ENCODE data around the gene UBE2E2.
"Not testable (repeated sequence)": the region's sequence is repeated elsewhere in the genome, so short reads cannot be mapped to it uniquely, and the experiment has no call there.

Gene UBE2E2

DNA sequence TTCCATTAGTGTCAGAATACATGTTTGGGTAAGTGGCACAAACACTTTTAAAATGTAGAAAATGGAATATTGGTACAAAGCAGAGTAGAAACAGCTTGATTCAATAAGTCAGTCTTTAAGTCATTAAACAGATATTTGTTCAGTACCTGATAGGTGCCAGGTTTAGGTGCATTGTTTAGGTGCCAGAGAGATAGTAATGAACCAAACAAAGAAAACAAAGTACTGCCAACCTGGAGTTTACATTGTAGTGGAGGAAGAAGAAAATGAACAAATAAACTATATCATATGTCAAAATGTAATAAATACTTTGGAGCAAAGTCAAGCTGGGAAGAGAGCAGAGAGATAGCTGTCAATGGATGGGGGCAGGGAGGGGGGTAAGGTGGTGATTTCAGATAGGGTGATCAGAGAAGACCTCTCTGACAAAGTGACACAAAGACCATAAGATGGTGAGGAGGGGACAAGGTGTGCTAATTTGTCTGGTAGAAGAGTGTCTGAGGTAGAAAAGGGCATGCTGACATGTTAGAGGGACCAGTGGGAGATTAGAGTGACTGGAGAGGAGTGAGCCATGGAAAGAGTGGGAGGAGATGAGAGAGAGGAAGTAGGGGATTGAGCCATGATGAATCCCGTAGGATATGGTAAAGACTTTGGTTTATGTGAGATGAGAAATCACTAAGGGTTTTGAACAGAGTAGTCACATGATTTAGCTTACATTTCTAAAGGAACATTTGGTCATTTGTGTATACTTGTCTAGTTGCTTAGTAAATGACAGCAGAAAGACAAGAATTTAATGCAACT, 128.2 kb downstream of the UBE2E2 start:
- no peak for DNase-seq

DNA sequence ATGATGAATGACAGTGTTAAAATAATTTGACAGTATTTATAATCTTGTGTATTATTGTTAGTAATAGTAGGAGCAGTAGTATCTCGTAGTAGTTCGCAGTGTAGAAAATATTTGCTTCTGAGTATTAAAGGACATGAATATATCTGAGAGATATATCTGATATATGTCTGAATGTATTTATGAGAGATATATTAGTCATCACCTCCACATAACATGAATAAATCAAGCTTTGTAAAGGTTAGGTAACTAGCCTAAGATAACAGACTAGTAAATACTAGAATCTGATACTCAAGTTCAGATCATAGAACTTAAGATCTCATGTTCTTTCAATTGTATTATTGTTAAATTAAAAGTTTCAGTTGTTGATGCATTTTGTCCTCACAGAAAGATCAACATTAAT, 130.5 kb downstream of the UBE2E2 start:
- DNase-seq, result no peak

DNA sequence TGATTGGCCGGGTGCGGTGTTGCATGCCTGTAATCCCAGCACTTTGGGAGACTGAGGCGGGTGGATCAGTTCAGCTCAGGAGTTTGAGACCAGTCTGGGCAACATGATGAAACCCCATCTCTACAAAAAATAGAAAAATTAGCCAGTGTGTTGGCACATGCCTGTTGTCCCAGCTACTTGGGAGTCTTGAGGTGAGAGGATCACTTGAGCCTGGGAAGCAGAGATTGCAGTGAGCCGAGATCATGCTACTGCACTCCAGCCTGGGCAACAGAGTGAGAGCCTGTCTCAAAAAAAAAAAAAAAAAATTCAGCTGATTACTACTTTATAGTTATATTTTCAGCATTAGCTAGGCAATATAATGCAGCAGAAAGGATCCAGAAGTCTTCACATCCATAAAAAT, 133.7 kb downstream of the UBE2E2 start:
- not testable (repeated sequence) for DNase-seq

DNA sequence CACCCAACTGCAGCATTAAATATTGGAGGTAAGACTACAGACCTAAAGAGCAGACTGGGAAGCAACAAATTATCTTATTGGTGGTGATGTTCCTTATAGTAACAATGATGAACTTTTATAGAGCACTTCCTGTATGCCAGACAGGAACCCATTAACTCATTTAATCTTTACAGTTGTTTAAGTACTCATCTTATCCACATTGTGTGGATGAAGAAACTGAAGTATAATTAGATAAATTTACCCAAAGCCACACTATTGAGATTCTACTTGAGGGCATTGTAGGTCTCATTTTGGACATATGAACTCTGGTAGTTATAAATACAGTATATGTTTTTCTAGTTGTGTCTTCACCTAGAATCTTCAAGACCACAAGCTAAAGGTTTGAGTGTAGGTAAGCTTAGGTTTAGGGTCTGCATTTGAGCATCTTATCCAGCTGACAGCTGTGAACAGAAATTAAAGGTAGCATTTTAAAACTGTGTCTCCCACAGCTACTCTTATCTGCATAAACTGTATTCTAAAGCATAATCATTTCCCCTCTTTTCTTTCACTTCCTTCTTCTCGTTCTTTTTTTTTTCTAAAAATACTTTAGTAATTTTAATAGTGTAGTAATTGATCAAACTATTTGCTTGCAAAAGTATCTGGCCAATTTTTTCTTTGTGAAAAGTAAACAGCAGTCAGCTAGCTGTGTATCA, 138.2 kb downstream of the UBE2E2 start:
- DNase-seq, result peak; percentile 26

DNA sequence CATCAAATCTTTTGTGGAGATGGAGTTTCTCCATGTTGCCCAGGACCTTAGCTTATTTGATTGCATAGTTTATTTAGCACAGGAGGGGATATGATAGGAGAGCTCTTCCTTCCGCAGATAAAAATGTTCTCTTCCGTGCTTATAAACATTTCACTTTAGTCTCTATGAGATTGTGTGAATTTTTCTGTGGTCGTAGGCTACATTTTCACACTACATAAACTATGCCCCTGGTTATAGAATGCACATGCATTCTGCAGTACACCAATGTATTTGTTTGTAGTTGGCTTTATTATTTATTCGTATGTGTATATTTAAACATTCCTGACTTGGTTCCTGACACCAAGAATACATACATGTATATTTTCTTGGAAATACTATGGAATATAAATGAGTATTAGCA, 139.2 kb downstream of the UBE2E2 start:
- DNase-seq, result no peak

- DNase-seq, result no peak
Measured at GRCh38 chr3:23343509-23343908, 140.4 kb downstream of the UBE2E2 start.

- no peak for DNase-seq
Measured at GRCh38 chr3:23344886-23345285, 141.8 kb downstream of the UBE2E2 start.

DNA sequence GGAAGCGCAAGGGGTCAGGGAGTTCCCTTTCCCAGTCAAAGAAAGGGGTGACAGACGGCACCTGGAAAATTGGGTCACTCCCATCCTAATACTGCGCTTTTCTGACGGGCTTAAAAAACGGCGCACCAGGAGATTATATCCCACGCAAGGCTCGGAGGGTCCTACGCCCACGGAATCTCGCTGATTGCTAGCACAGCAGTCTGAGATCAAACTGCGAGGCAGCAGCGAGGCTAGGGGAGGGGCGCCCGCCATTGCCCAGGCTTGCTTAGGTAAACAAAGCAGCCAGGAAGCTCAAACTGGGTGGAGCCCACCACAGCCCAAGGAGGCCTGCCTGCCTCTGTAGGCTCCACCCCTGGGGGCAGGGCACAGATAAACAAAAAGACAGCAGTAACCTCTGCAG, 146.3 kb downstream of the UBE2E2 start:
- DNase-seq, result not testable (repeated sequence)

DNA sequence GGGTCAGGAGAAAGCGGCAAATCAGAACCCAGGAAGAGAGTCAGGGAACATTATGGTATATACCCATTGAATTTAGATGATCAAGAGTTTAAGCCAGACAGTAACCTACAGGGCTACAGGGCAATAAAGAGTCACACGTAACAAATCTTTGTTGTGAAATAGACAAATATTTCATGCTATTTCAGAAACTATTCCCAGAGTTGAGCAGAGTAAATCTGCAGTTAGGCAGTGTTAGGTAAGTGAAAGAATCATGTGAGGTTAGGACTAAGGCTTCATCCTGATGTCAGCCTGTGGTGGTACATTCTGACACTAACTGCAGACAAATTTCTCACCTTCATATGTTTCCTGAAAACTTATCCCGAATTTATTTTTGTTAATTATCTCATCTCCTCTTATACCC, 153.0 kb downstream of the UBE2E2 start:
- no peak for DNase-seq

- no peak for DNase-seq
Measured at GRCh38 chr3:23356923-23357322, 153.8 kb downstream of the UBE2E2 start.

- no peak for DNase-seq
Measured at GRCh38 chr3:23359116-23359515, 156.0 kb downstream of the UBE2E2 start.

DNA sequence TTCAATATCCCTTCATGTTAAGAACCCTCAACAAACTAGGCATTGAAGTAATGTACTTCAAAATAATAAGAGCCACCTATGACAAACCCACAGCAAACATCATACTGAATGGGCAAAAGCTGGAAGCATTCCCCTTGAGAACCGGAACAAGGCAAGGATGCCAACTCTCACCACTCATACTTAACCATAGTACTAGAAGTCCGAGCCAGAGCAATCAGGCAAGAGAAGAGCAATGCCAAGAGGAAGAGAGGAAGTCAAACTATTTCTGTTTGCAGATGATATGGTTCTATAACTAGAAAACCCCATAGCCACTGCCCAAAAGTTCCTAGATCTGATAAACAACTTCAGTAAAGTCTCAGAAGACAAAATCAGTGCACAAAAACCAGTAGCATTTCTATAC, 161.9 kb downstream of the UBE2E2 start:
- no peak for DNase-seq

GRCh38 chr3:23368731-23369130, 165.6 kb downstream of the UBE2E2 start:
- DNase-seq, result no peak

DNA sequence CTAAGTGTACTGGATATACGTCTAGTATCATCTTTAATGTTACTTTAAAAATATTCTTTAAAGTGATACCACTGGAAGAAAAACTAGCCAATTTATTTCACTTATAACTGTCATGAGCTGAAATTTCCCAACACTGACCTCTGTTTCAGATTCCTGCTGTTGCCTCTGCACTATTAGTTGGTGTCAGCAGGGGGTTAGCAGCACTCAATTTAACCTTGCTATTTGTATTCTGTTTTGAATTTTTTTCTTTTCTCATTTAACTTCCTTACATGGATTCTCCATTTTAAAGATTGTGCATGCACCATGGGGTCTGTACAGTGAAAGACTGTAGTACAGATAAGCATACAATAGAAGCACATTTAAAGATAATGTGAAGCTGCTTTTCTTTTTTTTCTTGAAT, 169.2 kb downstream of the UBE2E2 start:
- no peak for DNase-seq

DNA sequence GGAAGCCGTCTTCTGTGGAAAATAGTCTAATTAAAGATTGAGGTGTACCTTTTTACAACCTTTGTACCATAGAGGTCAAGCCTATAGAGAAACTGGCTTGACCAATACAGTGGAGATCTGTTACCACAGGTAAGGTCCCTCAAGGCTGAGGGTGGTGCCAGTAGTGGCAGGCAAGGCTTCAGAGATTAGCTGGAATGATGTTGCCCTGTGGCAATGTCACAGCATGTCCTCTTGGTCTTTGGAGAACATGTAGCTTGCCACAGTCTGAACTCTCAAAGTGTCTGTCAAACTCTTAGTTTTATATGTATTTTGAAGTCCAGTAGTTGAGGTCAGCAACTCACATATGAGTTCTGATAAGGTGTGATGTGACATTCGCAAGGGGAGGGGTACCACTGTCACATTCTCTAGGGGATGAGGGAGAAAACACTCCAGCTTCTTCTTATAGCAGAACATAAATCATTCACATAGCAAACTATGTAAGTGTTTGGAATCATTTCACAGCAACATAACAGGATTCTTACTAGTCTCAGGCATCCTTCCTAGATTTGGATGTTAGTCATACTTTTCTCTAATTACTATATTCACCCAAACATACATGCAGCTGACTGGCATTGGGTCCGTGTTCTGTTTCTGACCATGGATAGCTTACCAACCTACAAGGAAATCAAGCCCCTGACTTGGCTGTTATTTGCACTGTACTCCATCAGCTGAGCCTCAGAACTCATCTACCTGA, 173.6 kb downstream of the UBE2E2 start:
- DNase-seq, result no peak

DNA sequence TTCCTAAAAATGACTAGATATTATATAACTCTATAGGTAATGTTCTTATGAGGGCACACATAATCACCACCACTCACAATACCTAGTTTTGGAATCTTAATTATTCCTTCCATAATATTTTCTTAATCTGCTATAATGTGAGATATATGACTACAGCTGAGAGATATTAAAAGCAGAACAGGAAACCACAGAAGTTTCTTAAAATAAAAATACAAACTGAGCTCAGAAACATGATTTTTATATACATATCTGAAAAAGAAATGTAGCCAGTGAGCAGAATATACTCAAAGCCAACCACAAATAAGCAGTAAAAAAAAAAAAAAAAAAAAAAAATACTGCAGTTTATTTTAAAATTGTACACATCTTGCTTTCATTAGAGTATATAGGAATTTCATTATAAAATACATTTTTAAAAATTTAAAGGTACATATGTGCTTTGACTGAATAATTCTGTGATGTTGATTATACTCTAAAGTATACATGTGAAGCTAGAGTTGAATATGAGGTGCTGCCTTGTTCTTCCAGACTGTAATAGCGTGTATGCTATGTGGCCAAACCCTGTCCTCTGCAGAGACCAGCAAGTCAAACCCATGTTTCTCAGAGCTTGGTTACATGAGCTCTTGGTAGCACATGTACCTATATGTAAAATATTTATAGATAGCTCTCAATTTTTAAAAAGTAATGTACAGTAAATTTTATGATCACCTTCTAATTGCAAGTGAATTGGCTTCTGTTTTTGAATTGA, 175.0 kb downstream of the UBE2E2 start:
- DNase-seq, result no peak

GRCh38 chr3:23383875-23384274, 180.7 kb downstream of the UBE2E2 start:
- DNase-seq, result no peak

- no peak for DNase-seq
Measured at GRCh38 chr3:23385327-23385726, 182.2 kb downstream of the UBE2E2 start.

GRCh38 chr3:23387286-23387918, 184.3 kb downstream of the UBE2E2 start:
- no peak for DNase-seq

DNA sequence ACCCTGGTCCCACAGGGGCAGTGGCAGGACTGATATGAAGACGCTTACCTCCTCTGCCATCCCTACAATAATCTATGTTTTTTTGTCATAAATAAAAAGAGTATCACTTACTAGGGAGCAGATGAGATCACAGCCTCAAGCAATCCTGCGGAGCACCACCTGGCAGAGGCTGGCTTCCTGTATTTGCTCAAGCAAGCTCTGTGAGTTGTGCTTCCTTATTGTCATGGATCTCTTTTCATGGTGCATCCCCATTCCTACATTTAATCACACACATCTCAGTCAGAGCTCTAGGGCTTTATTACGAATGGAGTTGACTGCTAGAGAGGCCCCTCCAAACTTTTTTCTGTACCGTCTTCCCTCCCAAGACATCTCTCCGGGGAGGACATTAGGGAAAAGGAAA, 186.0 kb downstream of the UBE2E2 start:
- no peak for DNase-seq

DNA sequence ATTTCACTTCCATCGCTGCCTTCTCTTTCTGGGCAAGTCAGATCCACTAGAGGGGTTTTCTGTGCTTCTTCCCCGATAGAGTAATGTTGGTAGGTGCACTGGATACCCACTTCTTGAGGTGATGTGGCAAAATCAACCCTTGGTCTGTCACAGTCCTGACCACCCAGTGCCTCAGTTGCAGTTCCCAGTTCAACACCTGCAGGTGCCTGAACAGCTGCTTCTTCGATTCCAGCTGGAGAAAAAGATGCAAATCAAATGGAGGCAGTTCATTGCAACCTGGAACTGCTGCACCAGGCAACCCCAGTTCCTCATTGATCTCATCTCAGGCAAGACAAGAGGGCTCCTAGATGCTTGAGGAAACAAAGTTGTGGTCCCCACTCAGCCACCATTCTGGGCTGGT, 186.6 kb downstream of the UBE2E2 start:
- no peak for DNase-seq

- no peak for DNase-seq
Measured at GRCh38 chr3:23390446-23390845, 187.3 kb downstream of the UBE2E2 start.

All from MV-4-11 (cell line).